Breast epithelium (tissue), 4 donors: ENCODE results near the gene ALG2. TPM values are rescaled to one million over a fixed set of nuclear protein-coding genes. Genes with fewer than 3 reads are reported as not detected.
A peak's percentile ranks its signal among the peaks of the same experiment; 100 is the strongest.
"Not testable (repeated sequence)": the region's sequence is repeated elsewhere in the genome, so short reads cannot be mapped to it uniquely, and the experiment has no call there.

Source experiments
- DNase-seq, 2 donors: peaks; one replicate each; pipeline ENCODE4 v3.0.0-alpha.2; 2019; ENCODE audit warnings: low spot score in 2 of 2
- H3K27ac ChIP-seq, 2 donors: fragments of 200-600 bp; sonication (generic) in 1 of 2; one replicate each; pipeline ENCODE4 v1.5.1; 2016 to 2019; ENCODE audit warnings: mild to moderate bottlenecking in 1 of 2
- H3K27me3 ChIP-seq, 2 donors: fragments of 200-600 bp; sonication (generic) in 1 of 2; one replicate each; pipeline versions ENCODE4 v1.5.1 to v1.6.0; 2017 to 2019; ENCODE audit warnings: control low read depth in 1 of 2, mild to moderate bottlenecking in 1 of 2
- H3K36me3 ChIP-seq: fragments of 200-600 bp; one replicate; pipeline ENCODE4 v1.5.1; 2019
- H3K4me1 ChIP-seq, 2 donors: fragments of 200-600 bp; sonication (generic); one replicate each; pipeline ENCODE4 v1.5.1; 2016 to 2019; ENCODE audit warnings: control low read depth in 1 of 2
- H3K4me3 ChIP-seq, 3 donors: fragments of 200-600 bp; sonication (generic); 1 replicate in 2 of 3; 2 replicates in 1 of 3; pipeline ENCODE4 v1.5.1; 2016 to 2019; ENCODE audit warnings: mild to moderate bottlenecking in 3 of 3, moderate library complexity in 2 of 3
- H3K9me3 ChIP-seq, 2 donors: fragments of 200-600 bp; sonication (generic) in 1 of 2; one replicate each; pipeline ENCODE4 v1.5.1; 2016 to 2019; ENCODE audit warnings: control low read depth in 1 of 2
- POLR2A ChIP-seq: fragments of 450-650 bp; IDR thresholded peaks from one replicate; pipeline ENCODE4 v1.6.1; 2016; ENCODE audit warnings: antibody characterized with exemption, mild to moderate bottlenecking, moderate library complexity
- POLR2AphosphoS5 ChIP-seq, 3 donors: sonication (generic); formaldehyde crosslinking; IDR thresholded peaks; one replicate each; pipeline ENCODE4 v1.6.1; 2017; ENCODE audit warnings: antibody characterized with exemption in 3 of 3
- intact Hi-C: fragments of 100-400 bp; cut with DNase I; formaldehyde crosslinking; loops from one replicate; pipeline ENCODE4 v1.15.1; 2023; ENCODE audit warnings: low total_unique reads
- total RNA-seq, 3 donors: library from RNA; depleted of rRNA; stranded (reverse); fragments of >200 nt; gene quantifications; one replicate each; pipeline ENCODE4 v1.1.0, GENCODE V29; 2016
- TF ChIP-seq, protein P1 (sequence below), 3 donors: fragments of 450-650 bp; IDR thresholded peaks; one replicate each; pipeline ENCODE4 v1.5.1; 2016 to 2017; ENCODE audit warnings: antibody characterized with exemption in 3 of 3, mild to moderate bottlenecking in 3 of 3, moderate library complexity in 3 of 3

Gene ALG2
- total RNA-seq, 3 donors from 2014 or later: 30.2 to 44.5 (median 40.3) TPM

DNA sequence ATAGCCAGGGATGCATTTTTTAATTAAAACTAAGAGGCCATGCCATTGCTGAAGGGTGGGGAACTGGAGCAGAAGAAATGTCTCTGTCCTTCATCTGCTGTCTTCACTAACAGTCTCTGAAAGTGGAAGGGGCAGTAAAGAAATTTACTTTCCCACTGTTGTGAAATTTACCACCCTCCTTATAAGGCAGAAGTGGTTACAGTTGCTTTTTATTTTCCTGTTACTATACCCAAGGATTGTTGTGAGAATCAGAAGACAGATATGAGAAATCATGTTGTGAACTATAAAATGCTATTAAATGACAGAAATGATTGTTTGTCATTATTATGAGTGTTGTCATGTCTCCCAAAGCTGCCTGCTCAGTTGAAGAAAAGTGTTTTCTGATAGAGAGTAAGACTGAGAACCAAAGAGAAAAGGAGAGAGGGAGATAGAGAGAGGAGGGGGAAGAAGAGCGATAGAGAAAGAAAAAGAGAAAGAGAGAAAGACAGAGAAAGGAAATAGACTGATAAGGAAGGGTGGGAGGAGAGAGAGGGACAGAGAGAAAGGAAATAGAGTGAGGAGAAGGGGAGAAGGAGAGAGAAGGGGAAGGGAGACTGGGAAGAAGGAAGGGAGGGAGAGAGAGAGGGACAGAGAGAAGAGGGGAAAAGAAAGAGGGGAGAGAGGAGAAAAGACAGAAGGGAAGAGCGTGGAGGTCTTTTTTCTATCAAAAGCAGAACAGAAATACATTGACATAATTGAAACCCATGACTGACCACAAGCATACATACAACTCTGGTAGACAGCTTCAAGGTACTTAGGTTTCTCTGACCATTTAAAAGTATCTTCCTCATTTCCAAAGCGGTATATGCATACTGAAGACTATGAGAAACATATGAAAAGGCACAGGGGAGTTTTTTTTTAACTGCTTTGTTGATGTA, 22.9 kb upstream of the ALG2 start:
- Histone ChIP-seq H3K4me3 (no peak overlapping the region), H3K36me3 (no peaks in the 10 kb centered on the region), H3K9me3 (no peaks in the 10 kb centered on the region), H3K4me1 (no peaks in the 10 kb centered on the region), H3K27me3 (no peaks in the 10 kb centered on the region), H3K27ac (no peak overlapping the region)
- no peak for TF ChIP-seq POLR2AphosphoS5 (IDR thresholded peaks at IDR 0.05)
- TF ChIP-seq, protein P1, sequence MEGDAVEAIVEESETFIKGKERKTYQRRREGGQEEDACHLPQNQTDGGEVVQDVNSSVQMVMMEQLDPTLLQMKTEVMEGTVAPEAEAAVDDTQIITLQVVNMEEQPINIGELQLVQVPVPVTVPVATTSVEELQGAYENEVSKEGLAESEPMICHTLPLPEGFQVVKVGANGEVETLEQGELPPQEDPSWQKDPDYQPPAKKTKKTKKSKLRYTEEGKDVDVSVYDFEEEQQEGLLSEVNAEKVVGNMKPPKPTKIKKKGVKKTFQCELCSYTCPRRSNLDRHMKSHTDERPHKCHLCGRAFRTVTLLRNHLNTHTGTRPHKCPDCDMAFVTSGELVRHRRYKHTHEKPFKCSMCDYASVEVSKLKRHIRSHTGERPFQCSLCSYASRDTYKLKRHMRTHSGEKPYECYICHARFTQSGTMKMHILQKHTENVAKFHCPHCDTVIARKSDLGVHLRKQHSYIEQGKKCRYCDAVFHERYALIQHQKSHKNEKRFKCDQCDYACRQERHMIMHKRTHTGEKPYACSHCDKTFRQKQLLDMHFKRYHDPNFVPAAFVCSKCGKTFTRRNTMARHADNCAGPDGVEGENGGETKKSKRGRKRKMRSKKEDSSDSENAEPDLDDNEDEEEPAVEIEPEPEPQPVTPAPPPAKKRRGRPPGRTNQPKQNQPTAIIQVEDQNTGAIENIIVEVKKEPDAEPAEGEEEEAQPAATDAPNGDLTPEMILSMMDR (IDR thresholded peaks at IDR 0.05): no peak
- TF ChIP-seq POLR2A: no peak
- intact Hi-C loops: no loop called here
- DNase-seq: no peak

DNA sequence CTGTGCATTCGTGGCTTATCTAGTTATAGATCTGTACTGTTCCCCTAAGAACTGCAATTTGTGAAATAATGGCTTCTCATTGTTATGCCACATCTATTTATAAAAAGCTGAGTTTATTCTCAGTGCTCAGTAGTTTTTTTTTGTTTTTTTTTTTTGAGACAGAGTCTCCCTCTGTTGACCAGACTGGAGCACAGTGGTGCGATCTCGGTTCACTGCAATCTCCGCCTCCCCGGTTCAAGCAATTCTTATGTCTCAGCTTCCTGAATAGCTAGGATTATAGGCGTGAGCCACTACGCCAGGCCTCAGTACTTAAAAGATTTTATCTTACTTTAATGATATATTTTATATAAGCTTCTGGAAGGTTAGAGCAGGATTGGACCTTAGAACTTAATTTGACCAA, 19.4 kb upstream of the ALG2 start:
- TF ChIP-seq, protein P1 (IDR thresholded peaks at IDR 0.05): no peak
- TF ChIP-seq POLR2AphosphoS5 (IDR thresholded peaks at IDR 0.05) (no peak), POLR2A (no peak)
- H3K27ac ChIP-seq: no peak overlapping the region
- H3K27me3 ChIP-seq: no peaks in the 10 kb centered on the region
- no peaks in the 10 kb centered on the region for H3K9me3 ChIP-seq
- no peak for DNase-seq
- H3K36me3 ChIP-seq: no peaks in the 10 kb centered on the region
- H3K4me3 ChIP-seq: no peak overlapping the region
- intact Hi-C loops: no loop called here
- no peaks in the 10 kb centered on the region for H3K4me1 ChIP-seq

DNA sequence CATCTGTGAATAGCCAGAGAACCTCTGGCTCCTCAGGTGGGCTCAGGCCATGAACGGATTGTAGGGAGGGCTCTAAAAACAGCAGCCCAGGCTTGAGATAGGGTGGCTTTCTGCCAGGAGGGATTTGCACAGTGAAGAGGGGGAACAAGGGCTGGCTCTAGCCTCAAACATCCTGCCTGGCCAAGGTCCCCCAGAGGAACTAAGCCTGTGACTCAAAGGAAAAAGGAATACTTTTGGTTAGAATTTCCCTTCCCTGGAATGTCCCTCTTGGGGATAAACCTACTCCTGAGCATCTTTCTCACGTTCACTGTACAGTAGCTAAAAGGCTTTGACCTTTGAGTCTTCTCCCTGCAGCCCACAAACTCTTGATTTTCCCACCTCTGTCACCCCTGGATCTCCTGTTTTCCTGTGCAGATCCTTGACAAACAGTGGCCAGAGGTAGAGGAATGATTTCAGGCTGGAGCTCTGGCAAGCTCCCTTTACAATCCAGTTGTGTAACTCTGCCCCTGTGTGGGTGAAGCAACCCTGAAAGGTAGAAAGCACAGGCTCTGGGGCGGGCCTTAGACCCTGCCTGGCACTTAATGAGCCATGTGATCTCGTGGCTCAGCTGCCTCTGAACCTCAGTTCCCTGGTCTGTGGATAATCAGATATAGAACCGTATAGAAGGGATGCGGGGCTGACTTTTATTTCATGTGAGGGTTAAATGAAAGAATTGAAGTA, 17.8 kb upstream of the ALG2 start:
- Histone ChIP-seq H3K36me3 (no peaks in the 10 kb centered on the region), H3K27me3 (no peaks in the 10 kb centered on the region), H3K4me1 (no peaks in the 10 kb centered on the region), H3K27ac (peak overlapping the region in 1 of 2 donors; percentile 30), H3K9me3 (no peaks in the 10 kb centered on the region), H3K4me3 (no peak overlapping the region)
- no peak for DNase-seq
- TF ChIP-seq POLR2A (no peak), POLR2AphosphoS5 (IDR thresholded peaks at IDR 0.05) (no peak)
- TF ChIP-seq, protein P1 (IDR thresholded peaks at IDR 0.05): no peak
- intact Hi-C loops: no loop called here

GRCh38 chr9:99238331-99238730, 16.6 kb upstream of the ALG2 start:
- Histone ChIP-seq H3K27ac (no peak overlapping the region), H3K9me3 (no peaks in the 10 kb centered on the region), H3K4me3 (no peak overlapping the region), H3K36me3 (no peaks in the 10 kb centered on the region), H3K27me3 (no peaks in the 10 kb centered on the region), H3K4me1 (no peaks in the 10 kb centered on the region)
- DNase-seq: no peak
- no peak for TF ChIP-seq POLR2A
- TF ChIP-seq, protein P1 (IDR thresholded peaks at IDR 0.05): no peak
- TF ChIP-seq POLR2AphosphoS5 (IDR thresholded peaks at IDR 0.05): no peak
- intact Hi-C loops: no loop called here

DNA sequence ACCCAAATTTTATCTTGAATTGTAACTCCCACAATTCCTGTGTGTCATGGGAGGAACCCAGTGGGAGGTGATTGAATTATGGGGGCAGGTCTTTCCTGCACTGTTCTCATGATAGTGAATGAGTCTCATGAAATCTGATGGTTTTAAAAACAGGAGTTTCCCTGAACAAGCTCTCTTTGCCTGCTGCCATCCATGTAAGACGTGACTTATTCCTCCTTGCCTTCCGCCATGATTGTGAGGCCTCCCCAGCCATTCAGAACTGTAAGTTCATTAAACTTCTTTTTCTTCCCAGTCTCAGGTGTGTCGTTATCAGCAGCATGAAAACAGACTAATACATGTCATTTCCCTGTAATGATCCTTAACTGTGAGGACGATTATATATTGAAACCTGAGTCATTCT, 16.1 kb upstream of the ALG2 start:
- H3K4me3 ChIP-seq, H3K27me3 ChIP-seq, H3K4me1 ChIP-seq, DNase-seq, H3K9me3 ChIP-seq, intact Hi-C loops, H3K36me3 ChIP-seq, H3K27ac ChIP-seq: not testable (repeated sequence)
